Astrocyte of the cerebellum (primary cell): ENCODE data around the gene PRKAA1.
"Not testable (repeated sequence)": the region's sequence is repeated elsewhere in the genome, so short reads cannot be mapped to it uniquely, and the experiment has no call there.

ENCODE experiments used
- DNase-seq: peaks from one replicate; pipeline ENCODE4 v3.0.0-alpha.2; 2011; ENCODE audit warnings: low read depth
- H3K4me3 ChIP-seq: 2 replicates; pipeline ENCODE4 v1.5.1; 2011; ENCODE audit warnings: mild to moderate bottlenecking, low read depth, low read length, moderate library complexity
- in situ Hi-C: cut with HindIII; loops from 2 replicates; pipeline ENCODE4 v1.10.0; 2017; ENCODE audit warnings: low sequenced_read_pairs
- TF ChIP-seq, protein P1 (sequence below): IDR thresholded peaks from 2 replicates; pipeline ENCODE4 v1.5.1; 2012; ENCODE audit warnings: low read length, low read depth, moderate library complexity, mild to moderate bottlenecking; ENCODE audit errors: missing control alignments

PRKAA1 gene

DNA sequence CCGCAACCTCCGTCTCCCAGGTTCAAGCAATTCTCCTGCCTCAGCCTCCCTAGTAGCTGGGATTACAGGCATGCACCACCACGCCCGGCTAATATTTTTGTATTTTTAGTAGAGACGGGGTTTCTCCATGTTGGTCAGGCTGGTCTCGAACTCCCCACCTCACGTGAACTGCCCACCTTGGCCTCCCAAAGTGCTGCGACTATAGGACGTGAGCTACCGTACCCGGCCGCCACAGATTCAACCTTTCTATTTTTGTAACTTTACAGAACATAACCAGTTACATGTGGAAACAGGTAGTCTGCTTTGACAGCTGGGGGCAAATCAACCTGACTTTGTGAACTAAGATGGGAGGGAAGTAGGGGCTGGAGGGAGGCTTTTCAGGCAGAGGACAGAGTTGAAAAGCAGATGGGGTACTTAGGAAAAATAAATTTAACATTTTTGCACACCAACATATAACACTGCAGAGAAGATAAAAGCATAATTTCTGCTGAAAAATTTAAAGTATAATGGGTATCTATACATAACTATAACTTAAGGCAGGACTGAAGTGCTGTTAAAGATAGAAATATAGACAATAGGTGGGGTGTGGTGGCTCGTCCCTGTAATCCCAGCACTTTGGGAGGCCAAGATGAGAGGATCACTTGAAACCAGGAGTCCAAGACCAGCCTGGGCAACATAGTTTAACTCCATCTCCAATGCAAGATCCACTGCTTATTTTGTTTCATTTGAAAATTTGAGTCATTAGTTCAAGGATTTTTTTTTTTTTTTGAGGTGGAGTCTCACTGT is 31.8 kb upstream of the PRKAA1 start:
- H3K4me3 ChIP-seq, result no peak overlapping the region
- DNase-seq, result no peak
- in situ Hi-C loops, result no loop called here
- TF ChIP-seq, protein P1, sequence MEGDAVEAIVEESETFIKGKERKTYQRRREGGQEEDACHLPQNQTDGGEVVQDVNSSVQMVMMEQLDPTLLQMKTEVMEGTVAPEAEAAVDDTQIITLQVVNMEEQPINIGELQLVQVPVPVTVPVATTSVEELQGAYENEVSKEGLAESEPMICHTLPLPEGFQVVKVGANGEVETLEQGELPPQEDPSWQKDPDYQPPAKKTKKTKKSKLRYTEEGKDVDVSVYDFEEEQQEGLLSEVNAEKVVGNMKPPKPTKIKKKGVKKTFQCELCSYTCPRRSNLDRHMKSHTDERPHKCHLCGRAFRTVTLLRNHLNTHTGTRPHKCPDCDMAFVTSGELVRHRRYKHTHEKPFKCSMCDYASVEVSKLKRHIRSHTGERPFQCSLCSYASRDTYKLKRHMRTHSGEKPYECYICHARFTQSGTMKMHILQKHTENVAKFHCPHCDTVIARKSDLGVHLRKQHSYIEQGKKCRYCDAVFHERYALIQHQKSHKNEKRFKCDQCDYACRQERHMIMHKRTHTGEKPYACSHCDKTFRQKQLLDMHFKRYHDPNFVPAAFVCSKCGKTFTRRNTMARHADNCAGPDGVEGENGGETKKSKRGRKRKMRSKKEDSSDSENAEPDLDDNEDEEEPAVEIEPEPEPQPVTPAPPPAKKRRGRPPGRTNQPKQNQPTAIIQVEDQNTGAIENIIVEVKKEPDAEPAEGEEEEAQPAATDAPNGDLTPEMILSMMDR, result no peak

GRCh38 chr5:40828690-40829661 is 30.8 kb upstream of the PRKAA1 start:
- no peak overlapping the region for H3K4me3 ChIP-seq
- in situ Hi-C loops, result no loop called here
- TF ChIP-seq, protein P1, result no peak
- DNase-seq, result no peak

- in situ Hi-C loops, result no loop called here
Observed at GRCh38 chr5:40828021-40828631, 30.0 kb upstream of the PRKAA1 start.

GRCh38 chr5:40827188-40827977 is 29.2 kb upstream of the PRKAA1 start:
- TF ChIP-seq, protein P1, result no peak
- H3K4me3 ChIP-seq, result no peak overlapping the region
- in situ Hi-C loops, result no loop called here
- no peak for DNase-seq

More at GRCh38 chr5:40828021-40828631, 30.0 kb upstream of the PRKAA1 start:
- no peak for DNase-seq
- no peak overlapping the region for H3K4me3 ChIP-seq
- TF ChIP-seq, protein P1, result no peak

DNA sequence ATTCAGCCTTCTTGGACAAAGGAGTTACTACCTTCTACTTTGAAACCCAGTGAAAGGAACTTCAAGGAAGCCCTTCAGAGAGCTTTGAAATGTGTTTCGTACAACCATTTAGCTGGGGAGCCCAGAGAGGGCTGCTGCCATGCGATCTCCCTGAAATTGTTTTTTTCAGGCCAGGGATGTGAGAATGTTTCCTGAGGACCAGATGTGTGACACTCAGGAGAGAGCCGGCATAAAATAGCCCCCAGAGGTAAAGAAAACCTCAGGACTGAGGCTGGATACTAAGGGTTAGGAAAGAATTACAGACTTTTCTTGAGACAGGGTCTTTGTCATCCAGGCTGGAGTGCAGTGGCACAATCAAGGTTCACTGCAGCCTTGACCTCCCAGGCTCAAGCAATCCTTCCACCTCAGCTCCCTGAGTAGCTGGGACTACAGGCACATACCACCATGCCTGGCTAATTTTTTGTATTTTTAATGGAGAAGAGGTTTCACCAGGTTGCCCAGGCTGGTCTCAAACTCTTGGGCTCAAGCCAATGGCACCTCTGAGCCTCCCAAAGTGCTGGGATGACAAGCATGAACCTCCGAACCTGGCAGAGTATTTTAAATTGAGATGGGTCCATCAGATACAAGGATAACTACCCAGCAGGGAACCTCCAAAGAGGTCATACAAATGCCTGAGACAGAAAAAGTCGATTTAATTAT is 28.5 kb upstream of the PRKAA1 start:
- in situ Hi-C loops, result no loop called here
- TF ChIP-seq, protein P1, result no peak
- H3K4me3 ChIP-seq, result no peak overlapping the region
- no peak for DNase-seq

- DNase-seq, H3K4me3 ChIP-seq, in situ Hi-C loops: not testable (repeated sequence)
Observed at GRCh38 chr5:40825461-40826043, 27.4 kb upstream of the PRKAA1 start.
